ENCODE data around the gene PSAP.

PSAP gene

GRCh38 chr10:71767420-71768035 is 83.5 kb downstream of the PSAP start:
- no peak for DNase-seq (ENCODE audit: low read depth)
- no peak overlapping the region for H3K4me3 ChIP-seq (ENCODE audit: low read length)
- TF ChIP-seq, protein P1, sequence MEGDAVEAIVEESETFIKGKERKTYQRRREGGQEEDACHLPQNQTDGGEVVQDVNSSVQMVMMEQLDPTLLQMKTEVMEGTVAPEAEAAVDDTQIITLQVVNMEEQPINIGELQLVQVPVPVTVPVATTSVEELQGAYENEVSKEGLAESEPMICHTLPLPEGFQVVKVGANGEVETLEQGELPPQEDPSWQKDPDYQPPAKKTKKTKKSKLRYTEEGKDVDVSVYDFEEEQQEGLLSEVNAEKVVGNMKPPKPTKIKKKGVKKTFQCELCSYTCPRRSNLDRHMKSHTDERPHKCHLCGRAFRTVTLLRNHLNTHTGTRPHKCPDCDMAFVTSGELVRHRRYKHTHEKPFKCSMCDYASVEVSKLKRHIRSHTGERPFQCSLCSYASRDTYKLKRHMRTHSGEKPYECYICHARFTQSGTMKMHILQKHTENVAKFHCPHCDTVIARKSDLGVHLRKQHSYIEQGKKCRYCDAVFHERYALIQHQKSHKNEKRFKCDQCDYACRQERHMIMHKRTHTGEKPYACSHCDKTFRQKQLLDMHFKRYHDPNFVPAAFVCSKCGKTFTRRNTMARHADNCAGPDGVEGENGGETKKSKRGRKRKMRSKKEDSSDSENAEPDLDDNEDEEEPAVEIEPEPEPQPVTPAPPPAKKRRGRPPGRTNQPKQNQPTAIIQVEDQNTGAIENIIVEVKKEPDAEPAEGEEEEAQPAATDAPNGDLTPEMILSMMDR (IDR thresholded peaks at IDR 0.05; ENCODE audit: insufficient read depth, low read depth, low read length, missing control alignments), result no peak

GRCh38 chr10:71766717-71767419 is 84.2 kb downstream of the PSAP start:
- peak; percentile 72 for DNase-seq (ENCODE audit: low read depth)
- TF ChIP-seq, protein P1 (IDR thresholded peaks at IDR 0.05; ENCODE audit: insufficient read depth, low read depth, low read length, missing control alignments), result no peak
- no peak overlapping the region for H3K4me3 ChIP-seq (ENCODE audit: low read length)
